SU-DHL-6 (cell line): ENCODE measurements around the gene DCAF8L2.

Experiments
- H2AFZ ChIP-seq: fragments of 200-600 bp; sonication (generic); 2 replicates; pipeline ENCODE4 v1.6.1; 2014; ENCODE audit warnings: low read depth, mild to moderate bottlenecking, moderate library complexity, mixed read lengths, antibody characterized with exemption, low read length; ENCODE audit not compliant: severe bottlenecking
- H3F3A ChIP-seq: fragments of 200-600 bp; shearing (Covaris generic); 2 replicates; pipeline ENCODE4 v1.6.0; 2016; ENCODE audit warnings: antibody characterized with exemption, mild to moderate bottlenecking; ENCODE audit not compliant: insufficient read depth
- H3K27ac ChIP-seq: fragments of 200-600 bp; sonication (generic); 2 replicates; pipeline ENCODE4 v1.5.1; 2016; ENCODE audit warnings: low read depth, mild to moderate bottlenecking, low read length, moderate library complexity, mixed read lengths
- H3K27me3 ChIP-seq: fragments of 200-600 bp; sonication (generic), shearing (Covaris generic); 2 replicates; pipeline ENCODE4 v1.6.0; 2014; ENCODE audit warnings: mild to moderate bottlenecking, low read length
- H3K36me3 ChIP-seq: fragments of 200-600 bp; sonication (generic); 2 replicates; pipeline ENCODE4 v1.6.1; 2014; ENCODE audit warnings: mild to moderate bottlenecking, low read length, mixed read lengths
- H3K4me2 ChIP-seq: fragments of 300-600, 200-600 bp; shearing (Covaris generic), sonication (generic); 2 replicates; pipeline ENCODE4 v1.6.0; 2014; ENCODE audit warnings: low read length, low read depth, mild to moderate bottlenecking; ENCODE audit not compliant: poor library complexity, severe bottlenecking
- H3K4me3 ChIP-seq: fragments of 200-600 bp; sonication (generic); 2 replicates; pipeline ENCODE4 v1.5.1; 2014; ENCODE audit warnings: antibody characterized with exemption, low read length, mild to moderate bottlenecking, mixed read lengths; ENCODE audit not compliant: insufficient read depth, poor library complexity, severe bottlenecking
- H3K79me2 ChIP-seq: fragments of 200-600 bp; sonication (generic); 2 replicates; pipeline ENCODE4 v1.6.1; 2014; ENCODE audit warnings: mild to moderate bottlenecking, low read length, moderate library complexity; ENCODE audit not compliant: insufficient read depth
- H3K9ac ChIP-seq: fragments of 200-600 bp; sonication (generic); 2 replicates; pipeline ENCODE4 v1.7.0; 2014; ENCODE audit warnings: mild to moderate bottlenecking, low read length
- H3K9me2 ChIP-seq: fragments of 200-600 bp; sonication (generic); replicated peaks from 2 replicates; pipeline ENCODE4 v1.6.1; 2014; ENCODE audit warnings: low read length; ENCODE audit not compliant: insufficient read depth
- H3K9me3 ChIP-seq: fragments of 200-600 bp; sonication (generic); 2 replicates; pipeline ENCODE4 v1.6.1; 2014; ENCODE audit warnings: low read length, mixed read lengths; ENCODE audit not compliant: insufficient read depth
- H4K20me1 ChIP-seq: fragments of 200-600 bp; sonication (generic); 2 replicates; pipeline ENCODE4 v1.6.1; 2014; ENCODE audit warnings: low read depth, mild to moderate bottlenecking, antibody characterized with exemption, low read length, moderate library complexity, mixed read lengths
- CTCF ChIP-seq: fragments of 200-600 bp; sonication (generic); IDR thresholded peaks from one replicate; pipeline ENCODE4 v1.5.1; 2017; ENCODE audit warnings: antibody characterized with exemption, mild to moderate bottlenecking, low read length, moderate library complexity; ENCODE audit not compliant: insufficient read depth, poor library complexity, severe bottlenecking
- EZH2phosphoT487 ChIP-seq: fragments of 200-600 bp; sonication (generic), shearing (Covaris generic); conservative IDR thresholded peaks from 2 replicates; pipeline ENCODE4 v1.6.1; 2018; ENCODE audit warnings: mild to moderate bottlenecking, antibody characterized with exemption, low read length, moderate library complexity, mixed read lengths

The DCAF8L2 gene

GRCh38 chrX:27767387-27767786, 177.2 kb downstream of the DCAF8L2 start:
- no peaks in the 10 kb centered on the region for H3K9me2 ChIP-seq
- no peak overlapping the region for H3K9ac ChIP-seq
- no peaks in the 10 kb centered on the region for H3K36me3 ChIP-seq
- no peaks in the 10 kb centered on the region for H3K79me2 ChIP-seq
- no peaks in the 10 kb centered on the region for H3F3A ChIP-seq
- TF ChIP-seq EZH2phosphoT487 (no peak), CTCF (no peak)
- no peak overlapping the region for H3K4me3 ChIP-seq
- no peaks in the 10 kb centered on the region for H3K27me3 ChIP-seq
- no peak overlapping the region for H3K4me2 ChIP-seq
- H4K20me1 ChIP-seq, result no peaks in the 10 kb centered on the region
- H2AFZ ChIP-seq, result no peak overlapping the region
- H3K27ac ChIP-seq, result no peak overlapping the region
- H3K9me3 ChIP-seq, result no peaks in the 10 kb centered on the region

GRCh38 chrX:27775984-27776383, 185.8 kb downstream of the DCAF8L2 start:
- TF ChIP-seq EZH2phosphoT487 (no peak), CTCF (no peak)
- H4K20me1 ChIP-seq, result no peaks in the 10 kb centered on the region
- H3K4me3 ChIP-seq, result no peak overlapping the region
- H3K36me3 ChIP-seq, result no peaks in the 10 kb centered on the region
- H3K27ac ChIP-seq, result no peak overlapping the region
- no peaks in the 10 kb centered on the region for H3K79me2 ChIP-seq
- H3K9ac ChIP-seq, result no peak overlapping the region
- H2AFZ ChIP-seq, result no peak overlapping the region
- no peaks in the 10 kb centered on the region for H3K9me3 ChIP-seq
- H3K27me3 ChIP-seq, result no peaks in the 10 kb centered on the region
- H3K4me2 ChIP-seq, result no peak overlapping the region
- no peaks in the 10 kb centered on the region for H3F3A ChIP-seq
- no peaks in the 10 kb centered on the region for H3K9me2 ChIP-seq

GRCh38 chrX:27796640-27797257, 206.6 kb downstream of the DCAF8L2 start:
- Histone ChIP-seq H2AFZ (no peak overlapping the region), H3K27ac (no peak overlapping the region), H3K9me2 (no peaks in the 10 kb centered on the region), H3K4me3 (no peak overlapping the region), H3K36me3 (no peaks in the 10 kb centered on the region), H4K20me1 (no peaks in the 10 kb centered on the region), H3K4me2 (no peak overlapping the region), H3K9me3 (no peaks in the 10 kb centered on the region), H3K9ac (no peak overlapping the region), H3F3A (no peaks in the 10 kb centered on the region), H3K27me3 (no peaks in the 10 kb centered on the region), H3K79me2 (no peaks in the 10 kb centered on the region)
- no peak for TF ChIP-seq EZH2phosphoT487
- TF ChIP-seq CTCF, result no peak
